NCI-H226 (cell line): ENCODE results near the gene GNAZ.
"Not testable (repeated sequence)": the region's sequence is repeated elsewhere in the genome, so short reads cannot be mapped to it uniquely, and the experiment has no call there.

Experiments
- DNase-seq: peaks from one replicate; pipeline ENCODE4 v3.0.0-alpha.2; 2015

The GNAZ gene

GRCh38 chr22:23045461-23045860 is 24.9 kb upstream of the GNAZ start:
- DNase-seq = no peak

- DNase-seq = no peak
Measured at GRCh38 chr22:23047265-23047664, 23.1 kb upstream of the GNAZ start.

GRCh38 chr22:23047742-23048141 is 22.6 kb upstream of the GNAZ start:
- DNase-seq = no peak

- DNase-seq = not testable (repeated sequence)
Measured at GRCh38 chr22:23050546-23050945, 19.8 kb upstream of the GNAZ start.

- DNase-seq = no peak
Measured at GRCh38 chr22:23053051-23053707, 17.1 kb upstream of the GNAZ start.

GRCh38 chr22:23053912-23054530 is 16.3 kb upstream of the GNAZ start:
- DNase-seq = no peak

GRCh38 chr22:23054531-23055257 is 15.6 kb upstream of the GNAZ start:
- DNase-seq = no peak

- no peak for DNase-seq
Measured at GRCh38 chr22:23055449-23056179, 14.7 kb upstream of the GNAZ start.

GRCh38 chr22:23057331-23057730 is 13.0 kb upstream of the GNAZ start:
- DNase-seq = no peak

- no peak for DNase-seq
Measured at GRCh38 chr22:23058063-23058462, 12.3 kb upstream of the GNAZ start.

- DNase-seq = no peak
Measured at GRCh38 chr22:23058481-23059283, 11.6 kb upstream of the GNAZ start.

- DNase-seq = no peak
Measured at GRCh38 chr22:23059284-23059948, 10.9 kb upstream of the GNAZ start.

GRCh38 chr22:23060612-23061400 is 9.5 kb upstream of the GNAZ start:
- no peak for DNase-seq

GRCh38 chr22:23061471-23062280 is 8.6 kb upstream of the GNAZ start:
- DNase-seq = no peak

GRCh38 chr22:23062616-23063538 is 7.4 kb upstream of the GNAZ start:
- no peak for DNase-seq

GRCh38 chr22:23063539-23064380 is 6.6 kb upstream of the GNAZ start:
- no peak for DNase-seq

- no peak for DNase-seq
Measured at GRCh38 chr22:23064381-23065068, 5.8 kb upstream of the GNAZ start.

GRCh38 chr22:23065069-23065451 is 5.3 kb upstream of the GNAZ start:
- no peak for DNase-seq
